Keratinocyte (primary cell): ENCODE measurements around the gene DNAJC28.

ENCODE experiments used
- EZH2 ChIP-seq: IDR thresholded peaks from one replicate; pipeline ENCODE4 v1.6.1; 2012; ENCODE audit warnings: inconsistent platforms, mild to moderate bottlenecking, low read length, moderate library complexity
- TF ChIP-seq, protein P1 (sequence below), 3 experiments: IDR thresholded peaks in 1 of 3; conservative IDR thresholded peaks in 1 of 3; optimal IDR thresholded peaks in 1 of 3; 2 replicates in 2 of 3; 3 replicates in 1 of 3; pipeline versions ENCODE3 to v1.5.1; 2011; ENCODE audit warnings: low read length in 3 of 3, mild to moderate bottlenecking in 3 of 3, moderate library complexity in 2 of 3, control low read depth in 1 of 3, inconsistent platforms in 1 of 3; ENCODE audit not compliant: insufficient read depth in 2 of 3; ENCODE audit errors: extremely low read depth in 1 of 3

DNA sequence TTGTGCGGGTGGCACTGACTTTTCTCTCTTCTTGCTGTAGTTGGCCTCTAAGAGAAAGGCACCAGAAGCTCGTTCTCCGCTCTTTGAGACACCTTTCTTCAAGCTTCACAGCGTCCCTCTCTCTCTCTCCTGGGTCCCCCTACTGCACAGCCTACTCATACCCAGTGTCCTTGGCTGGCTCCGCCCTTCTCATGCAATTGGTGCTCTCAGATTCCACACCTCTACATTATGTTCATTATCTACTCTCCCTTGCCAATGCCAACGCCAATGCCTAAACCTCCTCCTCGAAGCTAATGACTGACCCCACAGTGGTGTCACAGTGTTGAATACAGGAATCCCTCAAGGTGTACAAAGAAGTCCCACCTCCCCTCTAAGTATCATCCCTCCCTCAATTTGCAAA lies 4.8 kb upstream of the DNAJC28 start:
- TF ChIP-seq, protein P1, sequence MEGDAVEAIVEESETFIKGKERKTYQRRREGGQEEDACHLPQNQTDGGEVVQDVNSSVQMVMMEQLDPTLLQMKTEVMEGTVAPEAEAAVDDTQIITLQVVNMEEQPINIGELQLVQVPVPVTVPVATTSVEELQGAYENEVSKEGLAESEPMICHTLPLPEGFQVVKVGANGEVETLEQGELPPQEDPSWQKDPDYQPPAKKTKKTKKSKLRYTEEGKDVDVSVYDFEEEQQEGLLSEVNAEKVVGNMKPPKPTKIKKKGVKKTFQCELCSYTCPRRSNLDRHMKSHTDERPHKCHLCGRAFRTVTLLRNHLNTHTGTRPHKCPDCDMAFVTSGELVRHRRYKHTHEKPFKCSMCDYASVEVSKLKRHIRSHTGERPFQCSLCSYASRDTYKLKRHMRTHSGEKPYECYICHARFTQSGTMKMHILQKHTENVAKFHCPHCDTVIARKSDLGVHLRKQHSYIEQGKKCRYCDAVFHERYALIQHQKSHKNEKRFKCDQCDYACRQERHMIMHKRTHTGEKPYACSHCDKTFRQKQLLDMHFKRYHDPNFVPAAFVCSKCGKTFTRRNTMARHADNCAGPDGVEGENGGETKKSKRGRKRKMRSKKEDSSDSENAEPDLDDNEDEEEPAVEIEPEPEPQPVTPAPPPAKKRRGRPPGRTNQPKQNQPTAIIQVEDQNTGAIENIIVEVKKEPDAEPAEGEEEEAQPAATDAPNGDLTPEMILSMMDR (optimal IDR thresholded peaks at IDR 0.05 in 1 of 3, IDR thresholded peaks at IDR 0.05 in 1 of 3, conservative IDR thresholded peaks at IDR 0.05 in 1 of 3; ENCODE audit: extremely low read depth in 1 of 3, insufficient read depth in 2 of 3, low read length in 3 of 3): no peak
- TF ChIP-seq EZH2: no peak
